Measurements from ENCODE around the gene SSBP3. TPM values are rescaled to one million over a fixed set of nuclear protein-coding genes. Genes with fewer than 3 reads are reported as not detected.
"Not testable (repeated sequence)": the region's sequence is repeated elsewhere in the genome, so short reads cannot be mapped to it uniquely, and the experiment has no call there.

Gene SSBP3
- total and polyA plus RNA-seq, 2 experiments from 2014 or later = 6.2 to 19.9 TPM

DNA sequence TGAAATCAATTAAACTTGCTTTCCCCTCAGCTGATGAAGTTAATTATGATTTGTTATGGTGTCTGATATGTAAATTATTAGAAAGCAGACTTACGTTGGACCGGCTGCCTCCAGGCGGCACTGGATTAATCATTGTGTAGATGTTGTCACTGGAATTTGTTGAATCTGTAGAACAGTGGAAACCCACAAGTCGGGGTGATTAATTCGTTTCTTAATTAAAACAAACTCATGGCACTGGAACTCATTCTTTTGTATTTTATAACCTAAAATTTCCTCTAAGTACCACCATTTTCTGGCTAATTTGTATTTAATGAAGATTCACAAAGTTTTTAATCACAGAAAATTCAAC is 167.2 kb downstream of the SSBP3 start:
- Histone ChIP-seq H2AFZ (no peak overlapping the region), H3K79me2 (ENCODE audit: insufficient read depth) (no peaks in the 10 kb centered on the region), H3K4me3 (no peak overlapping the region), H3K4me2 (ENCODE audit: unreplicated experiment) (no peak overlapping the region), H3K4me1 (ENCODE audit: insufficient read depth) (no peaks in the 10 kb centered on the region), H4K20me1 (ENCODE audit: insufficient read depth) (no peaks in the 10 kb centered on the region), H3K9ac (no peak overlapping the region), H3F3A (ENCODE audit: insufficient read depth) (no peaks in the 10 kb centered on the region), H3K9me3 (ENCODE audit: low read depth) (no peaks in the 10 kb centered on the region), H3K9me2 (ENCODE audit: insufficient read depth) (no peaks in the 10 kb centered on the region), H3K27me3 (replicated peaks; ENCODE audit: insufficient read depth) (no peaks in the 10 kb centered on the region), H3K27ac (no peak overlapping the region), H3K36me3 (ENCODE audit: low read depth) (peaks cover 11% of the 10 kb centered on the region; the same call in 1 of the 2 replicates)
- 57 to 63% methylated on average over 5 of the region's 5 CpGs for WGBS, 2 experiments (ENCODE audit: low coverage in 1 of 2, low lambda C conversion rate in 2 of 2, missing lambda C conversion rate in 2 of 2)
- in situ Hi-C loops (cut with MboI) = no loop called here
- DNase-seq = no peak
- TF ChIP-seq EZH2phosphoT487 (IDR thresholded peaks at IDR 0.05; ENCODE audit: insufficient read depth, low read depth) (no peak), EZH2 (IDR thresholded peaks at IDR 0.05; ENCODE audit: insufficient read depth, poor library complexity, severe bottlenecking) (no peak)

- H3K36me3 ChIP-seq (ENCODE audit: low read depth) = peaks cover 11% of the 10 kb centered on the region; the same call in 1 of the 2 replicates
- TF ChIP-seq EZH2phosphoT487 (IDR thresholded peaks at IDR 0.05; ENCODE audit: insufficient read depth, low read depth) (no peak), EZH2 (IDR thresholded peaks at IDR 0.05; ENCODE audit: insufficient read depth, poor library complexity, severe bottlenecking) (no peak)
- in situ Hi-C loops (cut with MboI) = no loop called here
These were observed 167.7 kb downstream of the SSBP3 start for GRCh38 chr1:54238353-54239034.

DNA sequence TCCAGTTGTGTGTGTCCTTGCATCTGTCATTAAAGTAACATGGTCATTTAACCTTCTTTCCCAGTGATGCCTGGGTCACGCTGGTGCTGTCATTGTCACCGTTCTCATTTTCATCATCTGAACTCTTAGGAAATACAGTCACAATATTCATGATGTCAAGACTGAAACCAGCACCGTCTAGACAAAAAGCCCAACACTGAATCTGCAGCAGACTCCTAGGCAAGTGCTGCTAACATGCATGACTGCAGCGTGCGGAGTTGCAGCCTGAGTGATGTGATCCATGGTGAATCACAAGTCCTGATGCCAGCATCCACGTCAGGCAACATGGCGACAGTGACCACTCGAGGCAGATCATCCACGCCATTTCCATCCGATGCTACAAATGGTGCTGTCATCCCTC is 168.6 kb downstream of the SSBP3 start:
- Histone ChIP-seq H4K20me1 (ENCODE audit: insufficient read depth) (no peaks in the 10 kb centered on the region), H3K9me3 (ENCODE audit: low read depth) (no peaks in the 10 kb centered on the region), H3K79me2 (ENCODE audit: insufficient read depth) (no peaks in the 10 kb centered on the region), H3K9me2 (ENCODE audit: insufficient read depth) (no peaks in the 10 kb centered on the region), H3K4me2 (ENCODE audit: unreplicated experiment) (no peak overlapping the region), H3F3A (ENCODE audit: insufficient read depth) (no peaks in the 10 kb centered on the region), H3K27ac (no peak overlapping the region), H3K4me1 (ENCODE audit: insufficient read depth) (no peaks in the 10 kb centered on the region), H3K4me3 (no peak overlapping the region), H3K36me3 (ENCODE audit: low read depth) (peaks cover 11% of the 10 kb centered on the region; the same call in 1 of the 2 replicates), H3K9ac (no peak overlapping the region), H3K27me3 (replicated peaks; ENCODE audit: insufficient read depth) (no peaks in the 10 kb centered on the region), H2AFZ (no peak overlapping the region)
- in situ Hi-C loops (cut with MboI) = no loop called here
- no peak for DNase-seq
- TF ChIP-seq EZH2phosphoT487 (IDR thresholded peaks at IDR 0.05; ENCODE audit: insufficient read depth, low read depth) (no peak), EZH2 (IDR thresholded peaks at IDR 0.05; ENCODE audit: insufficient read depth, poor library complexity, severe bottlenecking) (no peak)
- WGBS, 2 experiments (ENCODE audit: low coverage in 1 of 2, low lambda C conversion rate in 2 of 2, missing lambda C conversion rate in 2 of 2) = 90 to 91% methylated on average over 10 of the region's 10 CpGs

More at GRCh38 chr1:54238353-54239034, 167.7 kb downstream of the SSBP3 start:
- DNase-seq = no peak
- H2AFZ ChIP-seq = no peak overlapping the region
- H3K79me2 ChIP-seq (ENCODE audit: insufficient read depth) = no peaks in the 10 kb centered on the region
- H3K4me3 ChIP-seq = no peak overlapping the region
- no peaks in the 10 kb centered on the region for H3K9me2 ChIP-seq (ENCODE audit: insufficient read depth)
- 79 to 81% methylated on average over 12 of the region's 12 CpGs for WGBS, 2 experiments (ENCODE audit: low coverage in 1 of 2, low lambda C conversion rate in 2 of 2, missing lambda C conversion rate in 2 of 2)
- no peak overlapping the region for H3K27ac ChIP-seq
- no peaks in the 10 kb centered on the region for H3F3A ChIP-seq (ENCODE audit: insufficient read depth)
- H3K27me3 ChIP-seq (replicated peaks; ENCODE audit: insufficient read depth) = no peaks in the 10 kb centered on the region
- H4K20me1 ChIP-seq (ENCODE audit: insufficient read depth) = no peaks in the 10 kb centered on the region
- no peak overlapping the region for H3K4me2 ChIP-seq (ENCODE audit: unreplicated experiment)
- H3K4me1 ChIP-seq (ENCODE audit: insufficient read depth) = no peaks in the 10 kb centered on the region
- H3K9me3 ChIP-seq (ENCODE audit: low read depth) = no peaks in the 10 kb centered on the region
- no peak overlapping the region for H3K9ac ChIP-seq

- WGBS, 2 experiments (ENCODE audit: low coverage in 1 of 2, low lambda C conversion rate in 2 of 2, missing lambda C conversion rate in 2 of 2) = 80 to 84% methylated on average over 2 of the region's 2 CpGs
These were observed 171.9 kb downstream of the SSBP3 start for GRCh38 chr1:54234284-54234683.

DNA sequence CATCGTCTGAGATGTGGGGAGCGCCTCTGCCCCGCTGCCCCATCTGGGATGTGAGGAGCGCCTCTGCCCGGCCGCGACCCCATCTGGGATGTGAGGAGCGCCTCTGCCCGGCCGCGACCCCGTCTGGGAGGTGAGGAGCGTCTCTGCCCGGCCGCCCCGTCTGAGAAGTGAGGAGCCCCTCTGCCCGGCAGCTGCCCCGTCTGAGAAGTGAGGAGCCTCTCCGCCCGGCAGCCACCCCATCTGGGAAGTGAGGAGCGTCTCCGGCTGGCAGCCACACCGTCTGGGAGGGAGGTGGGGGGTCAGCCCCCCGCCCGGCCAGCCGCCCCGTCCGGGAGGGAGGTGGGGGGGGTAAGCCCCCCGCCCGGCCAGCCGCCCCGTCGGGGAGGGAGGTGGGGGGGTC is 173.0 kb downstream of the SSBP3 start:
- H3K4me2 ChIP-seq (ENCODE audit: unreplicated experiment); H3K79me2 ChIP-seq (ENCODE audit: insufficient read depth); H3K9ac ChIP-seq; H2AFZ ChIP-seq; DNase-seq; H4K20me1 ChIP-seq (ENCODE audit: insufficient read depth); H3K27me3 ChIP-seq (replicated peaks; ENCODE audit: insufficient read depth); H3K4me3 ChIP-seq; H3K9me2 ChIP-seq (ENCODE audit: insufficient read depth); in situ Hi-C loops (cut with MboI); H3K27ac ChIP-seq; H3K9me3 ChIP-seq (ENCODE audit: low read depth); H3K4me1 ChIP-seq (ENCODE audit: insufficient read depth): not testable (repeated sequence)
- Histone ChIP-seq H3K36me3 (ENCODE audit: low read depth) (peaks cover 11% of the 10 kb centered on the region; the same call in 1 of the 2 replicates), H3F3A (ENCODE audit: insufficient read depth) (peaks cover 15% of the 10 kb centered on the region; the same call in 1 of the 2 replicates)
- 93% methylated on average over 25 of the region's 33 CpGs; no CpG with 5 or more reads in 1 of the 2 experiments for WGBS, 2 experiments (ENCODE audit: low coverage in 1 of 2, low lambda C conversion rate in 2 of 2, missing lambda C conversion rate in 2 of 2)

More at GRCh38 chr1:54234284-54234683, 171.9 kb downstream of the SSBP3 start:
- Histone ChIP-seq H3K27me3 (replicated peaks; ENCODE audit: insufficient read depth) (no peaks in the 10 kb centered on the region), H3K27ac (no peak overlapping the region), H4K20me1 (ENCODE audit: insufficient read depth) (no peaks in the 10 kb centered on the region), H3K9me2 (ENCODE audit: insufficient read depth) (no peaks in the 10 kb centered on the region), H3K9ac (no peak overlapping the region), H3K4me3 (no peak overlapping the region), H3K4me1 (ENCODE audit: insufficient read depth) (peaks cover 4% of the 10 kb centered on the region; the same call in 1 of the 2 replicates), H2AFZ (no peak overlapping the region), H3K4me2 (ENCODE audit: unreplicated experiment) (no peak overlapping the region), H3K36me3 (ENCODE audit: low read depth) (peaks cover 11% of the 10 kb centered on the region; the same call in 1 of the 2 replicates), H3K9me3 (ENCODE audit: low read depth) (no peaks in the 10 kb centered on the region), H3K79me2 (ENCODE audit: insufficient read depth) (no peaks in the 10 kb centered on the region), H3F3A (ENCODE audit: insufficient read depth) (peaks cover 15% of the 10 kb centered on the region; the same call in 1 of the 2 replicates)
- in situ Hi-C loops (cut with MboI) = no loop called here
- no peak for DNase-seq
- no peak for TF ChIP-seq EZH2phosphoT487 (IDR thresholded peaks at IDR 0.05; ENCODE audit: insufficient read depth, low read depth)
- no peak for TF ChIP-seq EZH2 (IDR thresholded peaks at IDR 0.05; ENCODE audit: insufficient read depth, poor library complexity, severe bottlenecking)
